Spleen (tissue), 7 donors: ENCODE measurements around the gene VEGFB.

Experiments
- POLR2A ChIP-seq, 3 donors: fragments of 450-650 bp; IDR thresholded peaks; one replicate each; pipeline ENCODE4 v1.5.1; 2017; ENCODE audit warnings: antibody characterized with exemption in 3 of 3, mild to moderate bottlenecking in 1 of 3
- TF ChIP-seq, protein P1 (sequence below), 11 experiments: fragments of 200-600 bp in 7 of 11; fragments of 450-650 bp in 4 of 11; sonication (generic) in 4 of 11; IDR thresholded peaks in 8 of 11; conservative IDR thresholded peaks in 3 of 11; 1 replicate in 7 of 11; 2 replicates in 4 of 11; pipeline versions ENCODE4 v1.4.0 to v1.8.0; 2016 to 2021; ENCODE audit warnings: antibody characterized with exemption in 11 of 11, inconsistent platforms in 4 of 11, mild to moderate bottlenecking in 1 of 11
- donor health status: DM: no; HTN: no; CAD: no; lungs with moderate emphysema.
- donor health status: DM: no; HTN: no; CAD: no.
- donor health status: DM: no; HTN: no; CAD: no.

DNA sequence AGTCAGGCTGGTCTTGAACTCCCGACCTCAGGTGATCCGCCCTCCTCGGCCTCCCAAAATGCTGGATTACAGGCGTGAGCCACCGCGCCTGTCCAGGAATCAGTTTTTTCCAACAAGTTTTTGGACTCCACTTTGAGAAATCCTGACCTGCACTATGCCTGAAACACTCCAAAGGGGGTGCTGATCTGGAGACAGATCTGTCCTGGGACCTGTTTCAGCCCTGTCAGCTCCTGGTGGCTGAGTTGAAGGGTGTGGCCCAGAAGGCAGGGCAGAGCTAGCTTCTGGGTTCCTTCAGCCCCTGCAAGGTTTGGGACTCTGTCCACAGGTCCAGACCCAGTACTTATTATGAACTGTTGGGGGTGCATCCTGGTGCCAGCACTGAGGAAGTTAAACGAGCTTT lies 2.8 kb upstream of the VEGFB start:
- TF ChIP-seq, protein P1, sequence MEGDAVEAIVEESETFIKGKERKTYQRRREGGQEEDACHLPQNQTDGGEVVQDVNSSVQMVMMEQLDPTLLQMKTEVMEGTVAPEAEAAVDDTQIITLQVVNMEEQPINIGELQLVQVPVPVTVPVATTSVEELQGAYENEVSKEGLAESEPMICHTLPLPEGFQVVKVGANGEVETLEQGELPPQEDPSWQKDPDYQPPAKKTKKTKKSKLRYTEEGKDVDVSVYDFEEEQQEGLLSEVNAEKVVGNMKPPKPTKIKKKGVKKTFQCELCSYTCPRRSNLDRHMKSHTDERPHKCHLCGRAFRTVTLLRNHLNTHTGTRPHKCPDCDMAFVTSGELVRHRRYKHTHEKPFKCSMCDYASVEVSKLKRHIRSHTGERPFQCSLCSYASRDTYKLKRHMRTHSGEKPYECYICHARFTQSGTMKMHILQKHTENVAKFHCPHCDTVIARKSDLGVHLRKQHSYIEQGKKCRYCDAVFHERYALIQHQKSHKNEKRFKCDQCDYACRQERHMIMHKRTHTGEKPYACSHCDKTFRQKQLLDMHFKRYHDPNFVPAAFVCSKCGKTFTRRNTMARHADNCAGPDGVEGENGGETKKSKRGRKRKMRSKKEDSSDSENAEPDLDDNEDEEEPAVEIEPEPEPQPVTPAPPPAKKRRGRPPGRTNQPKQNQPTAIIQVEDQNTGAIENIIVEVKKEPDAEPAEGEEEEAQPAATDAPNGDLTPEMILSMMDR (IDR thresholded peaks at IDR 0.05 in 8 of 11, conservative IDR thresholded peaks at IDR 0.05 in 3 of 11): no peak
- TF ChIP-seq POLR2A (IDR thresholded peaks at IDR 0.05): no peak
